Measurements from ENCODE around the gene CRYBA4.

The CRYBA4 gene

GRCh38 chr22:26631282-26631681 lies 9.5 kb downstream of the CRYBA4 start:
- no peak for DNase-seq

- no peak for DNase-seq
Measured at GRCh38 chr22:26632422-26633155, 10.8 kb downstream of the CRYBA4 start.

GRCh38 chr22:26634189-26634588 lies 12.4 kb downstream of the CRYBA4 start:
- no peak for DNase-seq

- no peak for DNase-seq
Measured at GRCh38 chr22:26635117-26635516, 13.4 kb downstream of the CRYBA4 start.

GRCh38 chr22:26636296-26636695 lies 14.5 kb downstream of the CRYBA4 start:
- DNase-seq = no peak

GRCh38 chr22:26642465-26643417 lies 21.0 kb downstream of the CRYBA4 start:
- DNase-seq = no peak

- no peak for DNase-seq
Measured at GRCh38 chr22:26643418-26644100, 21.8 kb downstream of the CRYBA4 start.

GRCh38 chr22:26646158-26646557 lies 24.4 kb downstream of the CRYBA4 start:
- no peak for DNase-seq

GRCh38 chr22:26648011-26648497 lies 26.3 kb downstream of the CRYBA4 start:
- peak; percentile 75 for DNase-seq

- peak; percentile 68 for DNase-seq
Measured at GRCh38 chr22:26648528-26649388, 27.0 kb downstream of the CRYBA4 start.

- DNase-seq = no peak
Measured at GRCh38 chr22:26650722-26651421, 29.1 kb downstream of the CRYBA4 start.

- no peak for DNase-seq
Measured at GRCh38 chr22:26651815-26652214, 30.1 kb downstream of the CRYBA4 start.

- peak; percentile 31 for DNase-seq
Measured at GRCh38 chr22:26656891-26657851, 35.4 kb downstream of the CRYBA4 start, which contains the start of gene MIAT. TSS of gene MIAT (plus strand) at chr22:26657588.

GRCh38 chr22:26658161-26658560 lies 36.4 kb downstream of the CRYBA4 start:
- DNase-seq = no peak

- peak; percentile 78 for DNase-seq
Measured at GRCh38 chr22:26658671-26659478, 37.1 kb downstream of the CRYBA4 start.

GRCh38 chr22:26660356-26660755 lies 38.6 kb downstream of the CRYBA4 start:
- no peak for DNase-seq

GRCh38 chr22:26660961-26661578 lies 39.3 kb downstream of the CRYBA4 start:
- peak; percentile 28 for DNase-seq

- DNase-seq = no peak
Measured at GRCh38 chr22:26662160-26662559, 40.4 kb downstream of the CRYBA4 start.

All from NCI-H510A treated with DMSO at 0.1 percent for 48 hours (cell line).